GM12878 (cell line): Measurements from ENCODE around the gene NPC1. TPM values are rescaled to one million over a fixed set of nuclear protein-coding genes. Genes with fewer than 3 reads are reported as not detected.

Source experiments
- ATAC-seq: fragments of 200-7000 bp; cut with Tn5 transposase; 3 replicates; pipeline ENCODE4 v1.9.1; 2020; ENCODE audit warnings: mild to moderate bottlenecking, moderate library complexity
- BruUV-seq: library from RNA; stranded (reverse); fragments of 400-500 nt; replicated peaks from 2 replicates; lab custom pipeline; 2021; lab: Mats Ljungman, UMichigan
- CTCF ChIA-PET: fragments of 300-600 bp; sonication (Branson Sonifier 250); formaldehyde crosslinking; extraction: SDS; loops from one replicate; lab custom pipeline; 2021; ENCODE audit warnings: inconsistent platforms; lab: Yijun Ruan, JAX
- POLR2A ChIA-PET: fragments of 350-600 bp; formaldehyde crosslinking; extraction: SDS; loops from one replicate; lab custom pipeline; 2021; ENCODE audit warnings: inconsistent platforms; lab: Charles Lee
- RAD21 ChIA-PET: fragments of 300-600 bp; sonication (Branson Sonifier 250); formaldehyde crosslinking; loops from one replicate; lab custom pipeline; 2023; ENCODE audit warnings: antibody characterized with exemption; ENCODE audit not compliant: unreplicated experiment; lab: Charles Lee
- SMC1A ChIA-PET: fragments of 300-600 bp; sonication (Branson Sonifier 250); formaldehyde crosslinking; loops from one replicate; lab custom pipeline; 2023; ENCODE audit not compliant: unreplicated experiment, uncharacterized antibody; lab: Charles Lee
- DNase-seq: peaks from one replicate; pipeline ENCODE4 v3.0.0-alpha.2; 2011; ENCODE audit warnings: low read depth, low spot score
- FAIRE-seq: peaks from 3 replicates; lab custom pipeline; 2011; peaks lifted over from hg19 to GRCh38; lab: Jason Lieb, UNC
- H2AFZ ChIP-seq: 2 replicates; pipeline ENCODE4 v1.6.0; 2011; ENCODE audit warnings: low read depth, low read length, control low read depth; ENCODE audit not compliant: control insufficient read depth
- H3K27ac ChIP-seq: 2 replicates; pipeline ENCODE4 v1.5.1; 2011; ENCODE audit warnings: control low read depth; ENCODE audit not compliant: control insufficient read depth, insufficient read depth
- H3K27me3 ChIP-seq, 2 experiments: replicated peaks in 1 of 2; 2 replicates each; pipeline versions ENCODE4 v1.6.0 to v1.6.1; 2011; ENCODE audit warnings: low read length in 1 of 2; ENCODE audit not compliant: control insufficient read depth in 2 of 2, insufficient read depth in 2 of 2
- H3K36me3 ChIP-seq, 2 experiments: 2 replicates each; pipeline ENCODE4 v1.5.1; 2011; ENCODE audit warnings: low read length in 1 of 2; ENCODE audit not compliant: control insufficient read depth in 2 of 2, insufficient read depth in 2 of 2
- H3K4me1 ChIP-seq: 2 replicates; pipeline ENCODE4 v1.6.1; 2011; ENCODE audit warnings: mild to moderate bottlenecking, low read length, moderate library complexity, mixed read lengths; ENCODE audit not compliant: control insufficient read depth, insufficient read depth
- H3K4me2 ChIP-seq: 2 replicates; pipeline ENCODE4 v1.6.0; 2011; ENCODE audit warnings: control low read depth; ENCODE audit not compliant: control insufficient read depth, insufficient read depth
- H3K4me3 ChIP-seq: fragments of 200-600 bp; sonication (generic); 2 replicates; pipeline ENCODE4 v1.5.1; 2016
- H3K79me2 ChIP-seq: 2 replicates; pipeline ENCODE4 v1.6.0; 2011; ENCODE audit warnings: low read length; ENCODE audit not compliant: control insufficient read depth, insufficient read depth
- H3K9ac ChIP-seq: 2 replicates; pipeline ENCODE4 v1.8.0; 2011; ENCODE audit warnings: low read length, control low read depth, mixed read lengths; ENCODE audit not compliant: control insufficient read depth, insufficient read depth
- H3K9me3 ChIP-seq: replicated peaks from 3 replicates; pipeline ENCODE4 v1.5.1; 2011; ENCODE audit warnings: mild to moderate bottlenecking, low read length; ENCODE audit not compliant: control insufficient read depth, insufficient read depth
- H4K20me1 ChIP-seq: 2 replicates; pipeline ENCODE4 v1.6.0; 2011; ENCODE audit not compliant: control insufficient read depth, insufficient read depth
- CREB1 ChIP-seq: IDR thresholded peaks from 2 replicates; pipeline ENCODE4 v1.6.1; 2012; ENCODE audit warnings: low read depth, mild to moderate bottlenecking, inconsistent platforms
- IKZF1 ChIP-seq: fragments of 450-650 bp; conservative IDR thresholded peaks from 2 replicates; pipeline ENCODE4 v1.6.1; 2017; ENCODE audit warnings: antibody characterized with exemption, mild to moderate bottlenecking
- MTA3 ChIP-seq: IDR thresholded peaks from 2 replicates; pipeline ENCODE4 v1.6.1; 2012; ENCODE audit warnings: low read length, inconsistent platforms, borderline replicate concordance
- MYC ChIP-seq: IDR thresholded peaks from 2 replicates; pipeline ENCODE4 v1.6.1; 2011; ENCODE audit warnings: mild to moderate bottlenecking, low read length, moderate library complexity, inconsistent platforms; ENCODE audit not compliant: insufficient read depth, insufficient replicate concordance, insufficient read length, severe bottlenecking
- YY1 ChIP-seq: IDR thresholded peaks from 2 replicates; pipeline ENCODE4 v1.6.1; 2011; ENCODE audit warnings: low read depth, mild to moderate bottlenecking, low read length
- ZBTB11 ChIP-seq: fragments of 450-650 bp; formaldehyde crosslinking; IDR thresholded peaks from 2 replicates; pipeline ENCODE4 v1.5.0; 2022; ENCODE audit warnings: mild to moderate bottlenecking, missing genetic modification characterization
- ZNF207 ChIP-seq: fragments of 450-650 bp; IDR thresholded peaks from 2 replicates; pipeline ENCODE4 v1.6.1; 2014; ENCODE audit warnings: antibody characterized with exemption, mild to moderate bottlenecking, borderline replicate concordance
- WGBS: methylation state at CpG from one replicate; pipeline ENCODE4 v1.1.6; 2016; ENCODE audit warnings: low lambda C conversion rate; ENCODE audit not compliant: insufficient replicate concordance, insufficient coverage; ENCODE audit errors: missing lambda C conversion rate; 5-methylcytosine and 5-hydroxymethylcytosine counted together
- in situ Hi-C: fragments of 300-500 bp; cut with MboI; formaldehyde crosslinking; loops from 9 replicates; pipeline ENCODE4 v1.14.3; 2018; ENCODE audit warnings: mixed read lengths
- intact Hi-C: fragments of 100-400 bp; cut with micrococcal nuclease; formaldehyde crosslinking; loops from one replicate; pipeline ENCODE4 v1.14.2; 2022; ENCODE audit not compliant: unreplicated experiment
- polyA plus RNA-seq, 11 experiments: library from polyadenylated mRNA; depleted of rRNA in 4 of 11; unstranded in 6 of 11; stranded (reverse) in 5 of 11; fragments of >200 nt; fragmentation: Nextera tagmentation in 4 of 11; fragmentation: Illumina TruSeq in 1 of 11; extraction: Ambion mirVana in 4 of 11; extraction: Trizol in 1 of 11; gene quantifications; 1 replicate in 1 of 11; 2 replicates in 10 of 11; pipeline versions ENCODE4 v1.2.1 to v1.2.3, GENCODE V29; 2011 to 2016; ENCODE audit warnings: inconsistent platforms in 2 of 11, missing spikeins in 2 of 11, low read depth in 1 of 11
- total RNA-seq, 4 experiments: library from RNA; depleted of rRNA in 3 of 4; stranded (reverse); fragments of >200 nt in 3 of 4; fragmentation: Illumina TruSeq in 1 of 4; extraction: Trizol in 1 of 4; gene quantifications; 2 replicates each; pipeline versions ENCODE4 v1.2.1 to v1.2.3, GENCODE V29; 2013 to 2021

Gene NPC1
- total and polyA plus RNA-seq, 10 of the 15 experiments (the other 5 are each of a cell fraction or from before 2014, with no cell fraction given), result 10.1 to 45.2 (median 19.4) TPM

GRCh38 chr18:23569299-23570063 lies 16.8 kb downstream of the NPC1 start:
- CTCF ChIA-PET, result interaction anchor here (1.0 to 1.5 kb wide), 3 partner anchors 13 to 158 kb away, joined by 3 to 4 read pairs (median 3); no protein-coding TSS in a partner anchor
- in situ Hi-C loops, result no loop called here
- DNase-seq (no peak), ATAC-seq (no peak), FAIRE-seq (no peak)
- BruUV-seq, result no TSS peak
- H3K79me2 ChIP-seq, result no peaks in the 10 kb centered on the region; the same call in 1 of the 2 replicates
- no peak for TF ChIP-seq CREB1
- no peak overlapping the region for H2AFZ ChIP-seq
- H3K27ac ChIP-seq, result no peak overlapping the region
- SMC1A ChIA-PET, result interaction anchor here (0.5 to 2.3 kb wide), 4 partner anchors 12 to 74 kb away, joined by 3 to 9 read pairs (median 4); no protein-coding TSS in a partner anchor
- whole genome bisulfite sequencing, result 98% methylated on average over 5 of the region's 5 CpGs
- H3K27me3 ChIP-seq, result no peaks in the 10 kb centered on the region
- no peak overlapping the region for H3K4me3 ChIP-seq
- no peaks in the 10 kb centered on the region for H3K9me3 ChIP-seq
- H3K4me1 ChIP-seq, result peaks cover 7% of the 10 kb centered on the region
- no peak overlapping the region for H3K4me2 ChIP-seq
- no peak overlapping the region for H3K9ac ChIP-seq
- H4K20me1 ChIP-seq, result no peaks in the 10 kb centered on the region
- RAD21 ChIA-PET, result no interaction called here
- H3K36me3 ChIP-seq, result peaks cover 5 to 22% of the 10 kb centered on the region in 2 experiments
- POLR2A ChIA-PET, result interaction anchor here (0.6 to 1.1 kb wide), 2 partner anchors 12 to 16 kb away, joined by 3 read pairs; no protein-coding TSS in a partner anchor
- intact Hi-C loops, result no loop called here

GRCh38 chr18:23568281-23569138 lies 17.8 kb downstream of the NPC1 start:
- H3K4me3 ChIP-seq, result no peak overlapping the region
- ChIA-PET POLR2A (no interaction called here), SMC1A (interaction anchor here (2.3 kb wide), 1 partner anchor 13 kb away, joined by 9 read pairs; no protein-coding TSS in a partner anchor), RAD21 (no interaction called here)
- no peak for FAIRE-seq
- peaks cover 5 to 25% of the 10 kb centered on the region in 2 experiments for H3K36me3 ChIP-seq
- no peak overlapping the region for H2AFZ ChIP-seq
- H3K79me2 ChIP-seq, result no peaks in the 10 kb centered on the region
- no peak for TF ChIP-seq IKZF1
- no peak for TF ChIP-seq ZNF207
- no peak for TF ChIP-seq MYC
- no peak for TF ChIP-seq MTA3
- TF ChIP-seq ZBTB11, result no peak
- no peak for TF ChIP-seq YY1
- TF ChIP-seq, all 136 proteins: peak for 0
- DNase-seq (no peak), ATAC-seq (no peak)
- H3K9me3 ChIP-seq, result no peaks in the 10 kb centered on the region
- no peak overlapping the region for H3K27ac ChIP-seq
- H3K27me3 ChIP-seq, result no peaks in the 10 kb centered on the region
- CTCF ChIA-PET, result interaction anchor here (1.3 kb wide), 1 partner anchor 14 kb away, joined by 3 read pairs; no protein-coding TSS in a partner anchor
- no peaks in the 10 kb centered on the region for H4K20me1 ChIP-seq
- no peak overlapping the region for H3K9ac ChIP-seq
- no peaks in the 10 kb centered on the region for H3K4me1 ChIP-seq
- H3K4me2 ChIP-seq, result no peak overlapping the region
- in situ Hi-C loops (no loop called here), intact Hi-C loops (no loop called here)
- 92% methylated on average over 7 of the region's 7 CpGs for WGBS
- BruUV-seq, result no TSS peak
